HepG2 (cell line): ENCODE data around the gene PTPN12. TPM values are rescaled to one million over a fixed set of nuclear protein-coding genes. Genes with fewer than 3 reads are reported as not detected.
"Not testable (repeated sequence)": the region's sequence is repeated elsewhere in the genome, so short reads cannot be mapped to it uniquely, and the experiment has no call there.

ENCODE experiments used
- ATAC-seq: fragments of 200-7000 bp; cut with Tn5 transposase; 3 replicates; pipeline ENCODE4 v1.9.1; 2020; ENCODE audit warnings: mild to moderate bottlenecking, moderate library complexity
- BruUV-seq: library from RNA; stranded (reverse); fragments of 400-500 nt; replicated peaks from 2 replicates; lab custom pipeline; 2021; lab: Mats Ljungman, UMichigan
- CTCF ChIA-PET: fragments of 300-600 bp; formaldehyde crosslinking; extraction: SDS; loops from one replicate; lab custom pipeline; 2021; ENCODE audit warnings: low total read pairs, inconsistent platforms, low intra/inter-chr PET ratio; lab: Yijun Ruan, JAX
- POLR2A ChIA-PET: fragments of 350-600 bp; sonication (Branson Sonifier 250); formaldehyde crosslinking; loops from one replicate; lab custom pipeline; 2020; ENCODE audit warnings: antibody characterized with exemption, inconsistent platforms; lab: Yijun Ruan, JAX
- DNase-seq: peaks from one replicate; pipeline ENCODE4 v3.0.0-alpha.2; 2015; ENCODE audit warnings: low spot score
- FAIRE-seq: peaks from 3 replicates; lab custom pipeline; 2011; peaks lifted over from hg19 to GRCh38; lab: Jason Lieb, UNC
- H2AFZ ChIP-seq: one replicate; pipeline ENCODE4 v1.6.1; 2011; ENCODE audit warnings: low read length, inconsistent platforms
- H3K27ac ChIP-seq: fragments of 300-600 bp; 3 replicates; pipeline ENCODE4 v1.8.0; 2011; ENCODE audit warnings: mixed run types, mild to moderate bottlenecking, mixed read lengths, low read length, inconsistent platforms; ENCODE audit not compliant: insufficient read depth; ENCODE audit errors: extremely low read length
- H3K27me3 ChIP-seq, 2 experiments: fragments of 200-600 bp in 1 of 2; 2 replicates in 1 of 2; 3 replicates in 1 of 2; pipeline versions ENCODE4 v1.6.0 to v1.8.0; 2011; ENCODE audit warnings: low read length in 2 of 2, mild to moderate bottlenecking in 2 of 2, moderate library complexity in 2 of 2, inconsistent platforms in 1 of 2; ENCODE audit not compliant: insufficient read depth in 2 of 2, control insufficient read depth in 1 of 2
- H3K36me3 ChIP-seq, 2 experiments: fragments of 200-600 bp in 1 of 2; replicated peaks in 1 of 2; 2 replicates in 1 of 2; 3 replicates in 1 of 2; pipeline versions ENCODE4 v1.5.1 to v1.8.0; 2011; ENCODE audit warnings: low read length in 2 of 2, inconsistent platforms in 1 of 2; ENCODE audit not compliant: insufficient read depth in 2 of 2, control insufficient read depth in 1 of 2
- H3K4me1 ChIP-seq: 2 replicates; pipeline ENCODE4 v1.5.1; 2012; ENCODE audit warnings: low read length, inconsistent platforms; ENCODE audit not compliant: insufficient read depth
- H3K4me2 ChIP-seq: 2 replicates; pipeline ENCODE4 v1.6.0; 2011; ENCODE audit warnings: low read depth, low read length, inconsistent platforms
- H3K4me3 ChIP-seq, 3 experiments: fragments of 200-600 bp in 1 of 3; sonication (generic), shearing (Covaris generic) in 1 of 3; replicated peaks in 1 of 3; 2 replicates each; pipeline ENCODE4 v1.5.1; 2011 to 2016; ENCODE audit warnings: low read length in 3 of 3, inconsistent platforms in 2 of 3, low read depth in 2 of 3, mild to moderate bottlenecking in 2 of 3, control low read depth in 1 of 3, mixed read lengths in 1 of 3; ENCODE audit not compliant: insufficient read depth in 1 of 3
- H3K79me2 ChIP-seq: one replicate; pipeline ENCODE4 v1.6.1; 2011; ENCODE audit warnings: low read length, inconsistent platforms; ENCODE audit not compliant: insufficient read depth
- H3K9ac ChIP-seq: 2 replicates; pipeline ENCODE4 v1.6.0; 2011; ENCODE audit warnings: mild to moderate bottlenecking, low read depth, low read length, inconsistent platforms; ENCODE audit not compliant: insufficient read depth
- H3K9me3 ChIP-seq: 2 replicates; pipeline ENCODE4 v1.5.1; 2012; ENCODE audit warnings: mild to moderate bottlenecking, low read length
- H4K20me1 ChIP-seq: 2 replicates; pipeline ENCODE4 v1.6.0; 2011; ENCODE audit warnings: inconsistent platforms, mild to moderate bottlenecking, low read length, moderate library complexity; ENCODE audit not compliant: insufficient read depth
- HNRNPL ChIP-seq: fragments of 200-400 bp; formaldehyde crosslinking; IDR thresholded peaks from 2 replicates; pipeline ENCODE4 v1.6.1; 2017; ENCODE audit warnings: mild to moderate bottlenecking, low read depth, low read length
- LCORL ChIP-seq, 2 experiments: fragments of 450-650 bp in 1 of 2; sonication (generic) in 1 of 2; formaldehyde crosslinking in 1 of 2; IDR thresholded peaks; 2 replicates each; pipeline versions ENCODE4 v1.5.0 to v1.6.1; 2017 to 2020; ENCODE audit warnings: antibody characterized with exemption in 1 of 2, missing genetic modification reagents in 1 of 2
- MATR3 ChIP-seq: sonication (generic); formaldehyde crosslinking; IDR thresholded peaks from 2 replicates; pipeline ENCODE4 v1.4.0; 2020; ENCODE audit warnings: missing genetic modification reagents
- NFKBIZ ChIP-seq: IDR thresholded peaks from 2 replicates; pipeline ENCODE4 v1.6.1; 2018; ENCODE audit warnings: missing genetic modification reagents, missing compliant biosample characterization
- PPARG ChIP-seq: conservative IDR thresholded peaks from 2 replicates; pipeline ENCODE4 v1.6.1; 2016; ENCODE audit warnings: missing biosample characterization, missing genetic modification reagents
- U2AF2 ChIP-seq: fragments of 200-400 bp; formaldehyde crosslinking; IDR thresholded peaks from 2 replicates; pipeline ENCODE4 v1.6.1; 2017; ENCODE audit warnings: low read depth, mild to moderate bottlenecking, low read length
- ZBTB39 ChIP-seq: sonication (generic); formaldehyde crosslinking; IDR thresholded peaks from 2 replicates; pipeline ENCODE4 v1.5.0; 2020; ENCODE audit warnings: missing genetic modification reagents
- ZNF331 ChIP-seq: sonication (generic); formaldehyde crosslinking; IDR thresholded peaks from 2 replicates; pipeline ENCODE4 v1.4.0; 2020; ENCODE audit warnings: missing genetic modification reagents
- ZNF878 ChIP-seq: sonication (generic); formaldehyde crosslinking; IDR thresholded peaks from 2 replicates; pipeline ENCODE4 v1.8.1; 2023; ENCODE audit warnings: mild to moderate bottlenecking, missing genetic modification reagents, moderate library complexity
- WGBS: methylation state at CpG from one replicate; pipeline ENCODE4 v1.1.6; 2017; ENCODE audit warnings: low lambda C conversion rate; 5-methylcytosine and 5-hydroxymethylcytosine counted together
- in situ Hi-C: cut with HindIII; loops from 2 replicates; pipeline ENCODE4 v1.10.0; 2017; ENCODE audit warnings: low pct_unique_long_range_greater_than_20kb; ENCODE audit not compliant: extremely low pct_ligation_motif_present
- intact Hi-C: fragments of 100-400 bp; cut with micrococcal nuclease; formaldehyde crosslinking; loops from one replicate; pipeline ENCODE4 v1.10.0; 2022; ENCODE audit not compliant: unreplicated experiment
- polyA plus RNA-seq, 8 experiments: library from polyadenylated mRNA; depleted of rRNA in 3 of 8; stranded (reverse) in 7 of 8; unstranded in 1 of 8; fragments of >200 nt; fragmentation: Illumina TruSeq in 4 of 8; extraction: Trizol in 4 of 8; gene quantifications; 2 replicates each; pipeline versions ENCODE4 v1.2.1 to v1.2.3, GENCODE V29; 2011 to 2016; ENCODE audit warnings: low read depth in 4 of 8, missing spikeins in 1 of 8, mixed read lengths in 1 of 8; ENCODE audit not compliant: insufficient read depth in 1 of 8
- total RNA-seq, 5 experiments: library from RNA; depleted of rRNA; stranded (reverse); fragments of >200 nt; fragmentation: Illumina TruSeq; extraction: Trizol; gene quantifications; 2 replicates each; pipeline ENCODE4 v1.2.3, GENCODE V29; 2016; ENCODE audit warnings: low read depth in 1 of 5
- TF ChIP-seq, protein P1 (sequence below): IDR thresholded peaks from 2 replicates; pipeline ENCODE4 v1.6.1; 2016; ENCODE audit warnings: low read depth

The PTPN12 gene
- total and polyA plus RNA-seq, 2 of the 13 experiments (the other 11 are each of a cell fraction or from before 2014, with no cell fraction given): 22.9 to 56.8 TPM

- Histone ChIP-seq H3K36me3 (no peaks in the 10 kb centered on the region), H3K27ac (no peak overlapping the region), H3K4me3 (no peak overlapping the region), H3K79me2 (no peaks in the 10 kb centered on the region), H4K20me1 (no peaks in the 10 kb centered on the region), H3K27me3 (no peaks in the 10 kb centered on the region), H3K9ac (no peak overlapping the region), H3K4me1 (0 out of 2 replicates have a peak, but pooled peaks cover 7% of the 10 kb centered on the region), H2AFZ (no peak overlapping the region), H3K9me3 (no peaks in the 10 kb centered on the region), H3K4me2 (no peak overlapping the region)
- POLR2A ChIA-PET: no interaction called here
- in situ Hi-C loops: no loop called here
- WGBS: 69% methylated on average over 1 of the region's 1 CpG
- FAIRE-seq (no peak), ATAC-seq (no peak; the same call in 2 of the 3 replicates), DNase-seq (no peak)
- CTCF ChIA-PET: no interaction called here
- BruUV-seq: no TSS peak
- TF ChIP-seq ZBTB39 (CRISPR knock-in tag): no peak
- TF ChIP-seq MATR3: no peak
- TF ChIP-seq NFKBIZ (CRISPR knock-in tag): no peak
- no peak for TF ChIP-seq ZNF331
- TF ChIP-seq, protein P1, sequence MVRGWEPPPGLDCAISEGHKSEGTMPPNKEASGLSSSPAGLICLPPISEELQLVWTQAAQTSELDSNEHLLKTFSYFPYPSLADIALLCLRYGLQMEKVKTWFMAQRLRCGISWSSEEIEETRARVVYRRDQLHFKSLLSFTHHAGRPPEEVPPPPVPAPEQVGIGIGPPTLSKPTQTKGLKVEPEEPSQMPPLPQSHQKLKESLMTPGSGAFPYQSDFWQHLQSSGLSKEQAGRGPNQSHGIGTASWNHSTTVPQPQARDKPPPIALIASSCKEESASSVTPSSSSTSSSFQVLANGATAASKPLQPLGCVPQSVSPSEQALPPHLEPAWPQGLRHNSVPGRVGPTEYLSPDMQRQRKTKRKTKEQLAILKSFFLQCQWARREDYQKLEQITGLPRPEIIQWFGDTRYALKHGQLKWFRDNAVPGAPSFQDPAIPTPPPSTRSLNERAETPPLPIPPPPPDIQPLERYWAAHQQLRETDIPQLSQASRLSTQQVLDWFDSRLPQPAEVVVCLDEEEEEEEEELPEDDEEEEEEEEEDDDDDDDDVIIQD (CRISPR knock-in tag): no peak
- TF ChIP-seq ZNF878 (CRISPR knock-in tag): no peak
- TF ChIP-seq HNRNPL: no peak
- no peak for TF ChIP-seq PPARG (CRISPR knock-in tag)
- TF ChIP-seq LCORL (IDR thresholded peaks at IDR 0.05): no peak
- TF ChIP-seq LCORL (CRISPR knock-in tag; IDR thresholded peaks at IDR 0.05): no peak
- no peak for TF ChIP-seq U2AF2
- intact Hi-C loops: no loop called here
These were observed 30.2 kb upstream of the PTPN12 start for GRCh38 chr7:77506899-77507298.

DNA sequence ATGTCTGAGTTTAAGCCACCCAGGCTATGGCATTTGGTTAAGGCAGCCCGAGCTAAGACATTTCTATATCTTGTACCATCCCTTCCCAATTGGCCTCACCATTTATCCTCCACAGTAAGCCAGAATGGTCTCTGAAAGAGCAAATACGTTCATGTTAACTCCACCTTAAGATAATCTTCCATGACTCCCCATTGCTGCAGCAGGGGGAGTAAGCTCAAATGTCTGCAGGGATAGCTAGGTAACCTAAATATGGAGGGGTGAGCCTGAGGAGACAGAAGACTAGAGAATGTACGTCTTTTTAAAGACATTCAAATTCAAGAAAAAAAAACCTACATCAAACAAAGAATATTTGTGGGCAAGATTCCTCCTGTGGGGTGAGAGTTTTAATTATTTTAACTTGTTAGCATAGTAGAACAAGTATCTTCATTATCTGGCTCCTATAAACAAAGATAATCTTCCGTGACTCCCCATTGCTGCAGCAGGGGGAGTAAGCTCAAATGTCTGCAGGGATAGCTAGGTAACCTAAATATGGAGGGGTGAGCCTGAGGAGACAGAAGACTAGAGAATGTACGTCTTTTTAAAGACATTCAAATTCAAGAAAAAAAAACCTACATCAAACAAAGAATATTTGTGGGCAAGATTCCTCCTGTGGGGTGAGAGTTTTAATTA is 24.0 kb upstream of the PTPN12 start:
- FAIRE-seq, in situ Hi-C loops, H3K9ac ChIP-seq, H3K27ac ChIP-seq, CTCF ChIA-PET, BruUV-seq, H3K79me2 ChIP-seq, H2AFZ ChIP-seq, H3K4me2 ChIP-seq, intact Hi-C loops, H3K9me3 ChIP-seq, ATAC-seq, H3K27me3 ChIP-seq, H4K20me1 ChIP-seq, H3K36me3 ChIP-seq, H3K4me3 ChIP-seq, DNase-seq: not testable (repeated sequence)
- POLR2A ChIA-PET: interaction anchor here (1.4 kb wide), 1 partner anchor 23 kb away, joined by 3 read pairs; no protein-coding TSS in a partner anchor
- H3K4me1 ChIP-seq: peaks cover 34% of the 10 kb centered on the region
- 85% methylated on average over 3 of the region's 5 CpGs for WGBS
